GM18909 (cell line): ENCODE results near the gene RPRD1A.
A peak's percentile ranks its signal among the peaks of the same experiment; 100 is the strongest.
"Not testable (repeated sequence)": the region's sequence is repeated elsewhere in the genome, so short reads cannot be mapped to it uniquely, and the experiment has no call there.

ENCODE experiments used
- ATAC-seq: cut with Tn5 transposase; IDR thresholded peaks from one replicate; pipeline ENCODE4 v1.9.1; 2021; ENCODE audit warnings: mild to moderate bottlenecking; ENCODE audit not compliant: unreplicated experiment, poor library complexity

Gene RPRD1A

GRCh38 chr18:35973650-35974049 is 93.7 kb downstream of the RPRD1A start:
- ATAC-seq = no peak

DNA sequence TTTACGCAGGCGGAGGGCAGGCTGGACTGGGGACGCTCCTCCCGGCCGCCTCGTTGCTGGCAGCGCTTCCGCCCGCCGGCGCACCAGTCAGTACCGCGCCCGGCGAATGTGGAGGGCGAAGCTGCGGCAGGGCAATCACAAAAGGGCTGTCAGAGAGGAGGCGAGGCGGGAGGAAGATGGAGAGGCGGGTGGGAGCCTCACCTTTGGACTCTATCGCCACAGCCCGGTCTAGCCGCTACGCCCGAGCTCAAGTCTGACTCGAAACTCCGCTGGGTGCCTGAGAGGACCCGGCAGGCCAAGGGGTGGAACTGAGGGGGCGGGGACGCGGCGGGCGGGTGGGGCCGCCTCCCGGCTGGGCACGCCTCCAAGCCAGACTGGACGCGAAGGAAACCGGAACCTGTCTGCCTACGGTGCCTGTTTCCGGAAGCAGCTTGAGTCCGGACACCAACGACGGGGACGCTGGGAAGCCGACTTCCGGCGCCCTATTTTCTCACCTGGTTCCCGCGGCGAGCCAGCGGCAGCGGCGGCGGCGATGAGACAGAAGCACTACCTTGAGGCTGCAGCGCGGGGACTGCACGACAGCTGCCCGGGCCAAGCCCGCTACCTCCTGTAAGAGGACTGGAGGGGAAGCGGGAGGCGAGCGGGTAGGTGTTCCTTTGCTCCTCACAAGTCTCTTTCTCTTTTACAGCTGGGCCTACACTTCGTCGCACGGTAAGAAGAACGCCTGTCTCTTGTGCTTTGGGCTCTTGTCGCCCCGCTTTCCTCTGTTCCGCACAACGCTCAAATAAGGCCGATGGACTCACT is 95.0 kb downstream of the RPRD1A start, which contains the start of gene RMP24:
RMP24 (plus strand) TSS at position 483 of the 804 bp plus-strand sequence.
- peak; percentile 92 for ATAC-seq

GRCh38 chr18:35971661-35972196 is 95.6 kb downstream of the RPRD1A start:
- peak; percentile 12 for ATAC-seq

DNA sequence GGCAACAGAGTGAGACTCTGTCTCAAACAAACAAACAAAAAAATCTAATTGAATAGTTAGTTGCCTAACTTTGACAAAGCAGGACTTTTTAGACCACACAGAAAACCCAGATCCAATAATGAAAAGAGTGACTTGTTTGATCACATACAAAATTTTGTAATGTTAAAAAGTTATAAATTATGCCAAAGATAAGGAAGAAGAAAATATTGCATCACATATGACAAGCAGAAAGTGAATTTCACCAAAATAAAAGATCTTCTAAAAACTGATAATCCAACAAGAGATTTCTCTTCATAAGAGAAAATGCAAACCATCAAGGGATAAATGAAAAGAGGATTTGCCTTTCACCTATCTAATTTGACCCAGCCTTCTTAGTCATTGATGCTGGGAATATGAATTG is 97.7 kb downstream of the RPRD1A start:
- ATAC-seq = no peak

DNA sequence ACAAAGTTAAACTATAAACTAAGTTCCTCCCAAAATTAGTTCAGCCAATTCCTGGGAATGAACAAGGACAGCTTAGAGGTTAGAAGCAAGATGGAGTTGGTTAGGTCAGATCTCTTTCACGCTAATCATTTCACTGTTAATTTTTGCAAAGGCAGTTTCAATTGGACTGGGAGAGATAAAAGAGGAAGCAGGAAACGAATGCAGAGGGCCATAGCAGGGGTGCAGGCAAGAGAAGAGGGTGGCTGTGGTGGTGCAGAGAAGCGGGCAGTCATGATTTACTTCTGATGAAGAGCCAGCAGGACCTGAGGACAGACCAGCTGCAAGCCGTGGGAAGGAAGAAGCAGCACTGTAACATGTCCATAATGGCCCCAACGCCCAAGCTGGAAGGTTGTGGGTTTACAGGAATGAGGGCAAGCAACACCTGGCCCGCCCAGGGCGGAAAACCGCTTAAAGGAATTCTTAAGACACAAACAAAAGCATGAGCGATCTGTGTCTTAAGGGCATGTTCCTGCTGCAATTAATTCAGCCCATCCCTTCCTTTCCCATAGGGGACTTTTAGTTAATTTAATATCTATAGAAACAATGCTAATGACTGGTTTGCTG is 99.0 kb downstream of the RPRD1A start:
- ATAC-seq = no peak

DNA sequence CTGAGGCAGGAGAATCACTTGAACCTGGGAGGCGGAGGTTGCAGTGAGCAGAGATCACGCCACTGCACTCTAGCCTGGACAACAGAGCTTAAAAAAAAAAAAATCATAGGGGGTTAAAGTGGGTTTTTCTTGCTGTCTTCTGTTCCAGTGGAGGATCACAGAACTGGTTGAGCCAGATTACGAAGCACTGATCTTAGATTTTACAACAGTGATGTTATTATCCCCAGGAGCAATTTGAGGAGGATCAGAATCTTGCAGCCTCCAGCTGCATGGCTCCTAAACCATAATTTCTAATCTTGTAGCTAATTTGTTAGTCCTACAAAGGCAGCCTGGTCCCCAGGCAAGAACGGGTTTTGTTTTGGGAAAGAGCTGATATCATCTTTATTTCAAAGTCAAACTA is 99.5 kb downstream of the RPRD1A start:
- not testable (repeated sequence) for ATAC-seq

DNA sequence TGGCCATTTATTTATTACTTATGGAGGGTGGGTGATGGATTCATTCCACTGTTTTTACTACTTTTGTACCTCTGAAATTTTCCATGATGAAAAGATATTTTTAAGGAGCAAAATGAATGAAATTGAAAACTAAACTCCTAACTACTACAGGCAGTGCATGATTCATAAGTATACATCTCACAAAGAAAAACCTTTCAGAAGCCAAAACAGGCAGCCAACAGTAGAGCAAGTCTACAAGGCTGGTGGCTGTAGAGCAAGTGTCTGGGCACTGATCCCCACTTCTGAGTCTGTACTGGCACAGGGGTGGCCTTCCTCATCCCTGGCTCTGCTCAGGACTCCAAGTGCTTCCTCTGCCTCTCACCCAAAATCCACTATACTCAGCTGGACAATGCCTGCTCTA is 103.0 kb downstream of the RPRD1A start:
- no peak for ATAC-seq

DNA sequence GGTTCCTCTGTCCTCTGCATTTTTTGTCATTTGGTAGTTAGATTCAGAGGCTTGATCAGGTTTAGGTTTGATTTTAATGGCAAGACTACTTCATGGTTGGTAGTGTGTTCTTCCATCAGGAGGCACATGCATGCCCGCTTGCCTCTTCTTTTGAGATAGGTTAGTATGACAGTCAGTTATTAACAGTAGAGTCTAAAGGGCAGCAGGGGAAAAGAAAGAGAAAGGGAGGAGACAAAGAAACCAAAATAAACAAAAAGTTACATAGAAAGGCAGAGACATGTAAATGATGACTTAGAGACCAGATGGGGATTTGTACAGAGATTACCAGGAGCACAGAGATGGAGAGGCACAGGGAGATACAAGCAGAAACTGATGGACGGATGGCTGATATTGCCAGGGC is 105.0 kb downstream of the RPRD1A start:
- ATAC-seq = no peak

DNA sequence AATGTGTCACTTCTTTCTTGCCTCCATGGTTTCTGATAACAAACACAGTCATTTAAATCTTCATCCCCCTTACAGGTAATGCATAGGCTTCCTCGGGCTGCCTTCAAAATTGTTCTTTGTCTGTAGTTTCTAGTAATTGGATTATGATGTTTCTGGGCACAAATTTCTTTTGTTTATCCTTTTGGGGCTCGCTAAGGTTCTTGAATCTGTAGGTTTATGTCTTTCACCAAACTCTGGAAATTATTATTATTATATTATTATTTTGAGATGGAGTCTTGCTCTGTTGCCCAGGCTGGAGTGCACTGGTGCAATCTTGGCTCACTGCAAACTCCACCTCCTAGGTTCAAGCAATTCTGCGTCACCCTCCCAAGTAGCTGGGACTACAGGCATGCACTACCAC is 111.1 kb downstream of the RPRD1A start:
- ATAC-seq = no peak

DNA sequence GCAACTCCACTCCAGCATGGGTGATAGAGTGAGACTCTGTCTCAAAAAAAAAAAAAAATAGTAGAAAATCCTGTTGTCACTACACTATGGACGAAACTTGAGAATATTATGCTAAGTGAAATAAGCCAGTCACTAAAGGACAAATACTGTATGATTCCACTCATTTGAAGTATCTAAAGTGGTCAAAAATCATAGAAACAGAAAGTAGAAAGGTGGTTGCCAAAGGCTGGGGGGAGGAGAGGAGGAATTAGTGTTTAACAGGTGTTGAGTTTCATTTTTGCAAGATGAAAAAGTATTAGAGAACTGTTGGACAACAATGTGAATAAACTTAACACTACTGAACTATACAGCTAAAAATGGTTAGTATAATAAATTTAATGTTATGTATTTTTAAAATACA is 113.7 kb downstream of the RPRD1A start:
- peak; percentile 78 for ATAC-seq

- no peak for ATAC-seq
Measured at GRCh38 chr18:35950628-35950982, 116.8 kb downstream of the RPRD1A start.

DNA sequence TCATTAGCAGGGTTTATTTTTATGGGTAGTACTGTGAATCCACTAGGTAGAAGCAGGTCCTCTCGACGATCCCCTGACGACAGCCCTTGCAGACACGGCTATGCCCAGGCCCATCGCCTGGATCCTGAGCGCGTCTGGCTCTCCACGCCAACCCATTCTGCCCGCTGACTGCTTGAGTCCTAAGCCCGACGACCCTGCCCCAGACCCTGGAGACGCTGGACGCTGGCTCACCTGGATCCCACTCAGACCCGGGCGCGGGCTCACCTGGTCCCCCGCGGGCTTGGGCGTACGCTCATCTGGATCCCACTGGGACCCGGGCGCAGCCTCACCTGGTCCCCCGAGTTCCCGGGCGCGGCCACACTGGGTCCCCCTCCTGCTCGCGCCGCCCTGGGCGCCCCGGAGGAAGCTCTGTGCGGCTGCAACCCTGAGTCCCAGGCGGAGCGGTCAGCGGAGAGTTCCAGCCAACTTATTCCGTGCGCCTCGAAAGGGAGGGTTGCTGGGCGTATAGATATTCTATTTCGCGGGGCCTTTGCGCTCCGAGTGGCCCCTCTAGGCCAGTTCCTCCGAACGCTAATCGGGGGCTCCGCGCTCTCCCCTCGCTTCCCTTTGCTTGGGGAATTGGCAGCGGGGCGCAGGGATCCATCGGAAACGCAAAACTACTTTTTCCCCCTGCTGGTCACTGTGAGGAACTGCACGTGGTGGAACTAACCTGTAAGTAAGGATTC is 117.3 kb downstream of the RPRD1A start:
- peak; percentile 71 for ATAC-seq

GRCh38 chr18:35949090-35949489 is 118.3 kb downstream of the RPRD1A start:
- no peak for ATAC-seq

DNA sequence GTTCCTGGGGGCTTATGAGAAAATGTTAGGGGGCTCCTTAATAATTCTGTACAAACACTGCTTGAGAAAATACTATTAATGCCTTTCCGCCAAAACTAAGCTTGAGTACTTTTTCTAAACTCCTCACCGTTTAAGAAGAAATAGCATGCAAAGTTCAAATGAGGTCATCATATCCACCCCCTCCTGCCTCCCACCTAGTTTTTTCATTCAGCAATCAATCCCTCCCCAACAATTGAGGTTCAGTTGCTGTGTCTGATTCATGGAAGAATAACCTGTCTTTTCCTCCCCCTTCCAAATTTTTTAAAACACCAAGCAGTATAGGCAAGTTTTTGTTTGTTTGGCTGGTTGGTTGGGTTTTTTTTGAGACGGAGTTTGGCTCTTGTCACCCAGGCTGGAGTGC is 119.3 kb downstream of the RPRD1A start:
- no peak for ATAC-seq

- ATAC-seq = no peak
Measured at GRCh38 chr18:35942661-35943060, 124.7 kb downstream of the RPRD1A start.

- ATAC-seq = no peak
Measured at GRCh38 chr18:35942133-35942532, 125.2 kb downstream of the RPRD1A start.

DNA sequence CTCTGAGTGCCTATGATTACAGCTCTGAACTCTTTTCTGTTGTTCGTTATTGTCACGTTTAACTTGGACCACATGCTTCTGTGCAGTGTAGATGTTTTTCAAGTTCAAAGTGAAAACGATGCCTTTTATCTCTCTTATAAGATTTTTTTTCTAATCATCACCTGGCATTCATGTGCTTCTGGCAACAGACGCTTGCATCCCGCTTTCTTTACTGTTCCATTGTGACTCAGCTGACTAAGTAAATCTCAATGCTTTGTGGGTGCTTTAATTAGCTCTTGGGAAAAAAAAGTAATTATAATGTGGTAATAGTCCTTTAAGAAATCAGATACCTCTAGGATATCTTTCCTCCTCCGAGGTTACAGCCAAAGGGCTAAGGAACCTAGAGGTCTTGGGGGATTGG is 126.1 kb downstream of the RPRD1A start:
- ATAC-seq = no peak
